A204.1 (cell line): ENCODE measurements around the gene RNF220.
"Not testable (repeated sequence)": the region's sequence is repeated elsewhere in the genome, so short reads cannot be mapped to it uniquely, and the experiment has no call there.

Source experiments
- FAIRE-seq: peaks from 2 replicates; lab custom pipeline; 2012; peaks lifted over from hg19 to GRCh38; lab: Jason Lieb, UNC

RNF220 gene

DNA sequence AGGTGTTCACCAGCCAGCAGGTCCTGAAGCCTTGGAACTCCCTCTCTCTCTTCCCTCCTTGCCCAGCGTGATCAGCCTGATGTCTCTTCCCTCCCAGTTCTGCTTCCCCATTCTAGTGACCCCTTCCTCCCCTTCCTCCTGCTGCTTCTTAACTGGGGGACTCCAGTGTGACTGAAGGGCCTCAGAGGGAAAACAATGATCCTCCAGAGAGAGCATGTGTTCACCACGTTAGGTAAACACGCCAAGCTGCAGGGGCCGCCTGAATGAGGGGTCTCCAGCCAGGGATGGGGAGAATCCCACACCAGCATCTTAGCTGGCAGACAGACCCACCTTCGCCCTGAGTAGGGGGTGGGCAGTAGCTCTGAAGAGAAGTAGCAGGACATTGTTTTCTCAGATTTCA lies 144.5 kb downstream of the RNF220 start:
- no peak for FAIRE-seq

DNA sequence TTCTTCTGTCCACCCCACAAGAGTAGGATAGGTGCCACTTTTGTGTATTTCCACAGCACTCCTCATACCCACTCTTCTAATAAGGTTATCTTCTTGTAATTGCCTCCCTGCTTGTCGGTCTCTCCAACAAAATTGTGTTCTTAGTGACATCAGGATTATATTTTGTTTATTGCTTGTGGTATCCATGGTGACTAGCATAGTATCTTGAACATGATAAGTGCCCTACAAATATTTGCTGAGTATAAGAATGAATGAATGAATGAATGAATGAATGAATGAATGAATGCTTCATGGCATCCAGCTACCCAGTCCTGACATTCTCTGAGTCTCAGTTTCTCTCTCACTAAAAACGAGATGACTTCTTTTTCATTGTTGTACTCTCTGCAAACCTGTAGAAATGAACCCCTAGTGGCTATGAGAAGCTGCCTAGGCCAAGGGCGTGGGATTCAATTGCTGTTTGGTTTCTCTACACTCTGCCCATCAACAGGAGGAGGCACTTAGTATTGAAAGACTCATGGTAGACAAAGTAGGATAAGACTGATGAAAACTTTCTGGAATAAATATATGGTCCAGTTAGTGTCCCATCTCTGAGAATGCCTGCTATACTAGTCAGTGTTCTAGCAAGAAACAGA lies 148.2 kb downstream of the RNF220 start:
- FAIRE-seq: no peak

GRCh38 chr1:44553771-44554170 lies 148.7 kb downstream of the RNF220 start:
- FAIRE-seq: no peak

GRCh38 chr1:44554706-44555105 lies 149.7 kb downstream of the RNF220 start:
- FAIRE-seq: no peak

DNA sequence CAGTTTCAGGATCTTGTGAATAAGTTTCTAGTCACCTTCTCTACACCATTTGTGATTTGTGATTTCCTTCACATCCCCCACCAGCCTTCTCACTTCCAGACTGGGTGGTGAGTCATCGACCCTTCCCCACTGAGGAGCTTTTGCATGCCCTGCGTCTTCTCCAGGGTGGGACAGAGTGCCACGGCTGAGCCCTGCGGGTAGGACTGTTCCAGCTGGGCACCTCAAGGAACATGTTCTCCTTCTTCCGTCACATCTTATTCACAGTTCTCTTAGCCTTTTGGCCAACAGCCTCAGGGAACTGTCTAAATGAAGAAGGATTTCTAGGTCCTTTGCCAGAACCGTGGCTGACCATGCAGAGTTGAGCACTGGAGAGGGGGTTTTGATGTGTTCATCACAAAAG lies 152.7 kb downstream of the RNF220 start:
- no peak for FAIRE-seq

DNA sequence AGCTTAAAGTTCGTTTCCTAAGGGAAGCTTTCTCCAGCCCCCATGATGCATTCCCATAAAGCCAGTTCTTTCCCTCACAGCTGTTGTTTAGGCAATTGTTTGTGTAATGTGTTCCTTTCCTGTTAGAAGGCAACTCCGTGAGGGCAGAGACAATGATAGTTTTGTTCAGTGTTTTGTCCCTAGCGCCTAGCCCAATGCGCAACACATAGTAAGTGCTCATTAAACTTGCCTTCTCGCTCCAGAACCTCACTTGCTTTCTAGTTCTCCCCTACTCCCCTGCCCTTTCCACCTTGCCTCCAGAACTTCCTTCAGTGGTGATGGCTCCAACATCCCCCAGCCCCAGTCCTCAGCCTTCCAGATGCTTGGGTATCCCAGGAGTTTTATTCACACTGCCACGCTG lies 153.8 kb downstream of the RNF220 start:
- no peak for FAIRE-seq

DNA sequence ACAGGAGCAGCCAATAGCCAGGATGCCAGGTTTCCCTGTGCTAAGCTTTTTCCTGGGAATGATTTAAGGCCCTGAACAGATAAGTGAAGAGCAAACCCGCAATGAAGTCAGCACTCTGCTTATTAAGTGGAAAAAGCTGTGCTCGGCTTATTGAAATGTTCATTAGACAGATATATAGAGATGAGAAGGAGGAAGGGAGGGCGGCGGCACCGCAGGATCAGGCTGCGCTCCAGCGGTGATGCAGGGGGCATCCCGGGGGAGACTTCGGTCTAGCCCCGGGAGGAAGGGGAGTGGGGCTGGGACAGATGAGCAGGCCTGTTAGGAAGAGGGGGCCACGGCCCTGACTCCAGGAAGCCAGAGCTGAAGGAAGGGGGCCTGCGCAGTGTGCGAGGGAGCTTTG lies 154.3 kb downstream of the RNF220 start:
- FAIRE-seq: no peak

DNA sequence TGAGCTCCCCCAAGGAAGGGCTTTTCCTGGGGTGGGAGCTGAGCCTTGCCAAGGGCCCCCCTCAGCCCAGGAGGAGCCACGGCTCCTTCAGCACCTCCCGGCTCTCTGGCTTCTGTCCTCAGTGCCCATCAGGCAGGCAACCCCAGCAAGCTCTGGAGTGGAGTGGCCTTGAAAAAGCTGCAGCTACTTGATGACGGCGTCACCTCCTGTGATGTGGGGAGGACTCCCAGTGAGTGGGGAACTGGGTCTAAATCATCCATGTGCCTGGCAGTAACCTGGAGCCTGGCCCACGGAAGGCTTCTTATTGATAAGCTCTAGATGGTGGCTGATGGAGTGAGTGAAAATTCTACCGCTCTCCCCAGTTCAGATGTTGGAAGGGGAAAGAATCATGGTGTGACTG lies 154.9 kb downstream of the RNF220 start:
- FAIRE-seq: no peak

DNA sequence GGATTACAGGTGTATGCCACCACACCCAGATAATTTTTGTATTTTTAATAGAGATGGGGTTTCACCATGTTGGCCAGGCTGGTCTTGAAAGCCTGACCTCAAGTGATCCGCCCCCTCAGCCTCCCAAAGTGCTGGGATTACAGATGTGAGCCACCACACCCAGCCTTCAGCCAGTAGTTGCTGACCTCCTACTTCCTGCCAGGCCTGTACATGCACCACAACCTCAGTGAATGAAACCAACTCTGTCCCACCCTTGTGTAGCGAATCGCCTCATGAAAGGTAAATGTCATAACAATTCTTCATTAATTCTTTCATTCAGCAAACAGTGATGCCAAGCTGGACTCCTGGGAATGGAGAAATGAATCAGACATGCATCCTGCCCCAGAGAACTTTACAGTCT lies 155.6 kb downstream of the RNF220 start:
- not testable (repeated sequence) for FAIRE-seq

GRCh38 chr1:44565259-44565750 lies 160.2 kb downstream of the RNF220 start:
- FAIRE-seq: no peak

DNA sequence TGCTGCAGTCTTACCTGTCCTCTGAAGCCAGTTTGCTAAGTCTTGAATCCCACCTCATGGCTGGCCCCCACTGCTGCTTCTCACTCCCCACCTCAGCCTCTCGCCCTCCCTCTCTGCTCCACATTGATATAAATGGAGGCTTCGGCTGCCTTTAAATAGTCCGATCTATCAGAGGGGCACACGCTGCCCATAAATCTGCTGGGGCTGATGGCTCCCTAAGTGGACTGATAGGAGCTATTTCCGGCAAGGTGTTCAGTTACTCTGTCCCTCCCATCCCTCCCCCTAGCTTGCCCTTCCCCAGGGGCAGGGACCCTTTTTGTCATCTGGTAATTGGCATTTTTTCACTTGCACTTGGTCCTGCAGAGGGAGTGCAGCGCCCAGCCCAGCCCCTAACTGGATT lies 160.8 kb downstream of the RNF220 start:
- no peak for FAIRE-seq

- FAIRE-seq: no peak
Measured at GRCh38 chr1:44566281-44567046, 161.4 kb downstream of the RNF220 start.

GRCh38 chr1:44568128-44568900 lies 163.3 kb downstream of the RNF220 start:
- FAIRE-seq: no peak

GRCh38 chr1:44569491-44569890 lies 164.4 kb downstream of the RNF220 start:
- no peak for FAIRE-seq

- FAIRE-seq: no peak
Measured at GRCh38 chr1:44571712-44572571, 166.9 kb downstream of the RNF220 start.

- no peak for FAIRE-seq
Measured at GRCh38 chr1:44572572-44572879, 167.5 kb downstream of the RNF220 start.

DNA sequence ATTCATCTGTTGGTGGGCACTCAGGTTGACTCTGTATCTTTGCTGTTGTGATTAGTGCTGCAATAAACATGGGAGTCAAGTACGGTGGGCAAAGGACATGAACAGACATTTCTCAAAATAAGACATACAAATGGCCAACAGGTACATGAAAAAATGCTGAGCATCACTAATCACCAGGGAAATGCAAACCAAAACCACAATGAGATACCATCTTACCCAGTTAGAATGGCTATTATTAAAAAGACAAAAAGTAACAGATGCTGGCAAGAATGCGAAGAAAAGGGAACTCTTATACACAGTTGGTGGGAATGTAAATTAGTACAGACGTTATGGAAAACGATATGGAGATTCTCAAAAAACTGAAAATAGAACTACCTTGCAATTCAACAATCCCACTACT lies 170.3 kb downstream of the RNF220 start:
- no peak for FAIRE-seq

DNA sequence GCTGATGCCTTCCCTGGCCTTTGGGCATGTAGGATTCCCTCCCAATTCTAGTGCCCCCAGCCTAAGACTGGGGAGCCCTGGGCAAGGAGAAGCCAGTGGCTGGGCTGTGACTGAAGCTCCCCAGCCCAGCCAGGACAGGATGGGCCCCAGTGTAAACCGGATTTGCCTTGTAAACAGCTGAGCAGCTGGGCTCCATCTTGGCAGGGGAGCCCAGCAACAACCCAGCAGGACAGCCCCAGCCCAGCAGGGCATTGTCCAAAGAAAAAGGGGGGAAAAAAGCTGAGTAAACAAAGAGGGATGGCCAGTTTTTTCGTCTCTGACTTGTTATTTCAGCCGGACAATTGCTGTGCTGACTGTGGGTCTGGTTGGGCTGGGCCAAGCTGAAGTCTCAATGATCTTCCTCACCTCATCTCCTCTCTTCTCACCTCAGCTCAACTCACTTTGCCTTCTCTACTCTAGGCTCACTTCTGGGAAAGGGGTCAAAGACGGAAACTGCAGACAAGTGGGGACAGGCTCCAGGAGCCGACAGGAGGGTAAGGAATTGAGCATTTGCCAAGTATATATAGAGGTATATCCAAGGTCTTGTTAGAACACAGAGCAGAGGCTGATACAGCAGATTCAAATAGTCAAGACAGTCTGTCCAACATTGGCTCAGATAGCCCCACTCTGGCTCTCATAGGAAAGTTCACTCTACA lies 171.5 kb downstream of the RNF220 start:
- FAIRE-seq: no peak

DNA sequence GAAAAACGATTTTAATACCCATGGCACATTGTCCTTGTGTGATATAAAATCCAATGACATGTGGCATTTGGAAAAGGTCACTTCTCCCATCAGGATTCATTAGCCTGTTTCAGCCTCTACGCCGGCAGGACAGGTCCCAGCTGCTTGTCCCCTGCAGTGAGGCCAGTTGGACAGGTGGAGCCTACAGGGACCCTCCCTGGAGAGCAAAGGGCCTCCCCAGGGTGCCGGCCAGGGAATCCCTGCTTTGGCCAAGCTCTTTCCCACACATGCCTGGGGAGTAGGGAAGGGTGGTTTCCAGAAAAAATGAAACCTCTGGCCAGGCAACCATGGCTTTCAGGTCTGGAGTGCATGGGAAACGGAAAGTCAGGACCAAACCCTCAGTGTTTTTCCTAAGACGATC lies 176.2 kb downstream of the RNF220 start:
- no peak for FAIRE-seq

DNA sequence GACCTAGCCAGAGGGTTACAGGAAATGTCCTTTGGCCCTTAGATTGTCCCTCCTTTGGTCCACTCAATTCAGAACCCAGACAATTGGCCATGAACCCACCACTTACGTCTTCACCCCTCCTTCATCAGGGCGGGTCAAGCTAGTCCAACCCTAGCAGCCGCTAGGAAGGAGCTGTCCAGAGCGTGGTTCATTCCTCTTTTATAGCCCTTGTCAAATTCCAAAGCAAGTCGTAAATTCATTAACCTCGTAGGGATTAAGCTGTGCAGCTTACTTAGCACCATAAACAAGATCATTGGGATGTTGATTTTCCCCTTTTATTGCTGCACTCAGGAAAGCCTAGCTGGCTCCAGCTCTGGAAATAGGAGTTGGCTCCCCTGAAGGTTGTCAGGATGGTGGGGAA lies 179.1 kb downstream of the RNF220 start:
- FAIRE-seq: no peak

GRCh38 chr1:44585315-44585920 lies 180.4 kb downstream of the RNF220 start:
- no peak for FAIRE-seq
